HEK293T (cell line): ENCODE measurements around the gene SH3RF3.
A peak's percentile ranks its signal among the peaks of the same experiment; 100 is the strongest.

ENCODE experiments used
- CTCF ChIA-PET: fragments of 350-600 bp; formaldehyde crosslinking; extraction: SDS; loops from one replicate; lab custom pipeline; 2021; ENCODE audit warnings: antibody characterized with exemption, inconsistent platforms; lab: Yijun Ruan, JAX
- POLR2A ChIA-PET: fragments of 350-600 bp; formaldehyde crosslinking; extraction: SDS; loops from one replicate; lab custom pipeline; 2020; ENCODE audit warnings: antibody characterized with exemption, inconsistent platforms; lab: Yijun Ruan, JAX
- DNase-seq: peaks from one replicate; pipeline ENCODE4 v3.0.0; 2012; ENCODE audit warnings: mixed read lengths; ENCODE audit errors: extremely low spot score
- ARNT ChIP-seq: fragments of 450-650 bp; IDR thresholded peaks from 2 replicates; pipeline ENCODE4 v1.6.1; 2017; ENCODE audit warnings: mild to moderate bottlenecking
- BHLHE40 ChIP-seq: fragments of 450-650 bp; IDR thresholded peaks from 2 replicates; pipeline ENCODE4 v1.6.1; 2016; ENCODE audit warnings: mild to moderate bottlenecking, moderate library complexity, borderline replicate concordance
- CTBP1 ChIP-seq: fragments of 450-650 bp; IDR thresholded peaks from 2 replicates; pipeline ENCODE4 v1.6.1; 2016; ENCODE audit warnings: borderline replicate concordance
- ELF4 ChIP-seq: fragments of 450-650 bp; IDR thresholded peaks from 2 replicates; pipeline ENCODE4 v1.6.1; 2017; ENCODE audit warnings: antibody characterized with exemption
- FOXA1 ChIP-seq: fragments of 450-650 bp; IDR thresholded peaks from 2 replicates; pipeline ENCODE4 v1.6.1; 2016; ENCODE audit warnings: mild to moderate bottlenecking
- FOXK2 ChIP-seq: fragments of 450-650 bp; IDR thresholded peaks from 2 replicates; pipeline ENCODE4 v1.6.1; 2016; ENCODE audit warnings: mild to moderate bottlenecking
- FOXM1 ChIP-seq: fragments of 450-650 bp; IDR thresholded peaks from 2 replicates; pipeline ENCODE4 v1.6.1; 2017; ENCODE audit warnings: mild to moderate bottlenecking, borderline replicate concordance
- HDGF ChIP-seq: fragments of 450-650 bp; IDR thresholded peaks from 2 replicates; pipeline ENCODE4 v1.6.1; 2017; ENCODE audit warnings: antibody characterized with exemption, borderline replicate concordance
- L3MBTL2 ChIP-seq: fragments of 450-650 bp; conservative IDR thresholded peaks from 2 replicates; pipeline ENCODE4 v1.6.1; 2016; ENCODE audit warnings: mild to moderate bottlenecking
- NFRKB ChIP-seq: fragments of 450-650 bp; IDR thresholded peaks from 2 replicates; pipeline ENCODE4 v1.6.1; 2016; ENCODE audit warnings: mild to moderate bottlenecking, moderate library complexity
- PKNOX1 ChIP-seq: fragments of 450-650 bp; IDR thresholded peaks from 2 replicates; pipeline ENCODE4 v1.6.1; 2016
- SP1 ChIP-seq: fragments of 450-650 bp; IDR thresholded peaks from 2 replicates; pipeline ENCODE4 v1.6.1; 2017
- SUZ12 ChIP-seq: fragments of 450-650 bp; IDR thresholded peaks from 2 replicates; pipeline ENCODE4 v1.6.1; 2016; ENCODE audit warnings: mild to moderate bottlenecking
- TARDBP ChIP-seq: fragments of 450-650 bp; IDR thresholded peaks from 2 replicates; pipeline ENCODE4 v1.6.1; 2016
- ZNF384 ChIP-seq: fragments of 450-650 bp; IDR thresholded peaks from 2 replicates; pipeline ENCODE4 v1.6.1; 2016

SH3RF3 gene

GRCh38 chr2:109259671-109260070 is 130.7 kb downstream of the SH3RF3 start:
- DNase-seq = no peak
- POLR2A ChIA-PET = no interaction called here
- CTCF ChIA-PET = interaction anchor here (0.6 kb wide), 1 partner anchor 79 kb away, joined by 4 read pairs; no protein-coding TSS in a partner anchor
- TF ChIP-seq NFRKB (no peak), SP1 (no peak), TARDBP (no peak), HDGF (no peak), SUZ12 (no peak), BHLHE40 (no peak)

GRCh38 chr2:109260116-109260855 is 131.3 kb downstream of the SH3RF3 start:
- CTCF ChIA-PET = interaction anchor here (0.6 to 1.5 kb wide), 2 partner anchors 14 to 79 kb away, joined by 4 read pairs; no protein-coding TSS in a partner anchor
- DNase-seq = no peak
- POLR2A ChIA-PET = no interaction called here
- TF ChIP-seq FOXA1 (no peak), L3MBTL2 (no peak), ELF4 (no peak), NFRKB (no peak), CTBP1 (no peak), HDGF (no peak), SUZ12 (no peak), PKNOX1 (no peak)

GRCh38 chr2:109260886-109261700 is 132.1 kb downstream of the SH3RF3 start:
- no peak for TF ChIP-seq BHLHE40
- TF ChIP-seq ZNF384 = no peak
- TF ChIP-seq SUZ12 = no peak
- no peak for TF ChIP-seq TARDBP
- TF ChIP-seq PKNOX1 = peak; percentile 79
- TF ChIP-seq FOXK2 = no peak
- peak; percentile 56; the same call in 1 of the 2 replicates for TF ChIP-seq CTBP1
- peak; percentile 42 for DNase-seq
- CTCF ChIA-PET = interaction anchor here (0.7 to 1.5 kb wide), 4 partner anchors 15 to 249 kb away, joined by 3 to 4 read pairs (median 4); no protein-coding TSS in a partner anchor
- POLR2A ChIA-PET = no interaction called here

GRCh38 chr2:109261906-109262631 is 133.1 kb downstream of the SH3RF3 start:
- ChIA-PET CTCF (interaction anchor here (0.7 to 1.4 kb wide), 2 partner anchors 46 to 248 kb away, joined by 3 to 4 read pairs; no protein-coding TSS in a partner anchor), POLR2A (no interaction called here)
- TF ChIP-seq FOXM1 (no peak), FOXA1 (no peak), L3MBTL2 (no peak), SUZ12 (no peak), TARDBP (no peak), ARNT (no peak), NFRKB (no peak), FOXK2 (no peak)
- DNase-seq = no peak

- ChIA-PET POLR2A (no interaction called here), CTCF (interaction anchor here (0.6 kb wide), 1 partner anchor 26 kb away, joined by 3 read pairs; no protein-coding TSS in a partner anchor)
- no peak for DNase-seq
- TF ChIP-seq TARDBP = no peak
- no peak for TF ChIP-seq ELF4
- no peak for TF ChIP-seq FOXK2
- no peak for TF ChIP-seq ARNT
- no peak for TF ChIP-seq ZNF384
- TF ChIP-seq HDGF = no peak
- no peak for TF ChIP-seq CTBP1
- TF ChIP-seq FOXM1 = no peak
- no peak for TF ChIP-seq FOXA1
- no peak for TF ChIP-seq SP1
- no peak for TF ChIP-seq PKNOX1
Observed at GRCh38 chr2:109264595-109265328, 135.8 kb downstream of the SH3RF3 start.
